HCT116 (cell line): ENCODE results near the gene MUTYH. TPM values are rescaled to one million over a fixed set of nuclear protein-coding genes. Genes with fewer than 3 reads are reported as not detected.
"Not testable (repeated sequence)": the region's sequence is repeated elsewhere in the genome, so short reads cannot be mapped to it uniquely, and the experiment has no call there.

Experiments
- ATAC-seq: fragments of 200-7000 bp; cut with Tn5 transposase; 2 replicates; pipeline ENCODE4 v1.9.1; 2020; ENCODE audit warnings: mild to moderate bottlenecking, moderate library complexity
- BruUV-seq: library from RNA; stranded (reverse); fragments of 400-500 nt; replicated peaks from 2 replicates; lab custom pipeline; 2021; lab: Mats Ljungman, UMichigan
- CTCF ChIA-PET: fragments of 300-600 bp; sonication (Branson Sonifier 250); formaldehyde crosslinking; loops from one replicate; lab custom pipeline; 2021; ENCODE audit warnings: antibody characterized with exemption; lab: Charles Lee
- POLR2A ChIA-PET: fragments of 300-600, 350-600 bp; sonication (Branson Sonifier 250); formaldehyde crosslinking; loops from one replicate; lab custom pipeline; 2021; ENCODE audit warnings: antibody characterized with exemption; lab: Charles Lee
- RAD21 ChIA-PET, 2 experiments: fragments of 300-600 bp; sonication (Branson Sonifier 250); formaldehyde crosslinking; loops; one replicate each; lab custom pipeline; 2023; ENCODE audit warnings: low total read pairs in 2 of 2; ENCODE audit not compliant: uncharacterized antibody in 2 of 2, unreplicated experiment in 2 of 2, low non-redundant PET in 1 of 2; lab: Charles Lee
- DNase-seq: peaks from one replicate; pipeline ENCODE4 v3.0.0-alpha.2; 2010; ENCODE audit warnings: low read depth, low spot score
- H2AFZ ChIP-seq: fragments of 200-600 bp; shearing (Covaris generic), sonication (generic); 2 replicates; pipeline ENCODE4 v1.6.1; 2017; ENCODE audit warnings: low read depth, mixed run types, mixed read lengths, antibody characterized with exemption, low read length; ENCODE audit not compliant: poor library complexity, severe bottlenecking
- H3K27ac ChIP-seq: 2 replicates; pipeline ENCODE4 v1.5.1; 2012; ENCODE audit warnings: low read depth, low read length
- H3K27me3 ChIP-seq: fragments of 200-600 bp; sonication (generic); 2 replicates; pipeline ENCODE4 v1.6.1; 2016; ENCODE audit warnings: mixed run types, low read length, mixed read lengths; ENCODE audit not compliant: insufficient read depth
- H3K36me3 ChIP-seq, 2 experiments: fragments of 200-500 bp in 1 of 2; fragments of 200-600 bp in 1 of 2; sonication (Bioruptor generic) in 1 of 2; sonication (generic) in 1 of 2; 2 replicates each; pipeline versions ENCODE4 v1.5.1 to v1.6.1; 2014 to 2016; ENCODE audit warnings: low read length in 2 of 2, inconsistent platforms in 1 of 2, mixed read lengths in 1 of 2, mixed run types in 1 of 2; ENCODE audit not compliant: insufficient read depth in 2 of 2, control insufficient read depth in 1 of 2
- H3K4me1 ChIP-seq, 2 experiments: fragments of 200-600 bp in 1 of 2; sonication (generic) in 1 of 2; 2 replicates each; pipeline versions ENCODE4 v1.5.1 to v1.6.1; 2012 to 2017; ENCODE audit warnings: low read length in 2 of 2, inconsistent platforms in 1 of 2, mild to moderate bottlenecking in 1 of 2, mixed read lengths in 1 of 2, mixed run types in 1 of 2, moderate library complexity in 1 of 2; ENCODE audit not compliant: insufficient read depth in 2 of 2, control insufficient read depth in 1 of 2
- H3K4me2 ChIP-seq: fragments of 200-600 bp; sonication (generic); 2 replicates; pipeline ENCODE4 v1.6.1; 2017; ENCODE audit warnings: mixed run types, low read length, mixed read lengths
- H3K4me3 ChIP-seq, 2 experiments: fragments of 200-600 bp in 1 of 2; sonication (generic) in 1 of 2; replicated peaks in 1 of 2; 2 replicates each; pipeline ENCODE4 v1.5.1; 2011 to 2016; ENCODE audit warnings: low read length in 2 of 2, control low read depth in 1 of 2, low read depth in 1 of 2, mild to moderate bottlenecking in 1 of 2, mixed read lengths in 1 of 2, mixed run types in 1 of 2
- H3K79me2 ChIP-seq: fragments of 200-600 bp; sonication (generic); 2 replicates; pipeline ENCODE4 v1.6.1; 2017; ENCODE audit warnings: mild to moderate bottlenecking, mixed run types, low read length, moderate library complexity, mixed read lengths; ENCODE audit not compliant: insufficient read depth
- H3K9ac ChIP-seq: fragments of 200-600 bp; sonication (generic); 2 replicates; pipeline ENCODE4 v1.6.1; 2016; ENCODE audit warnings: low read length, mixed read lengths
- H3K9me2 ChIP-seq: fragments of 200-600 bp; sonication (generic), shearing (Covaris generic); 2 replicates; pipeline ENCODE4 v1.6.1; 2017; ENCODE audit warnings: mixed run types, mild to moderate bottlenecking, moderate library complexity; ENCODE audit not compliant: insufficient read depth
- H3K9me3 ChIP-seq, 2 experiments: fragments of 200-500 bp in 1 of 2; fragments of 200-600 bp in 1 of 2; sonication (Bioruptor generic) in 1 of 2; sonication (generic) in 1 of 2; 2 replicates each; pipeline ENCODE4 v1.6.1; 2014 to 2017; ENCODE audit warnings: low read length in 2 of 2, mixed read lengths in 2 of 2, inconsistent platforms in 1 of 2, low read depth in 1 of 2, mild to moderate bottlenecking in 1 of 2, mixed run types in 1 of 2, moderate library complexity in 1 of 2; ENCODE audit not compliant: control insufficient read depth in 1 of 2, insufficient read depth in 1 of 2
- H4K20me1 ChIP-seq: fragments of 200-600 bp; sonication (generic), shearing (Covaris generic); 2 replicates; pipeline ENCODE4 v1.6.1; 2017; ENCODE audit warnings: mixed run types, mild to moderate bottlenecking, moderate library complexity; ENCODE audit not compliant: insufficient read depth
- ATF3 ChIP-seq: IDR thresholded peaks from 2 replicates; pipeline ENCODE4 v1.6.1; 2012
- CBX3 ChIP-seq: IDR thresholded peaks from 2 replicates; pipeline ENCODE4 v1.6.1; 2012; ENCODE audit warnings: low read depth
- CEBPB ChIP-seq: IDR thresholded peaks from 2 replicates; pipeline ENCODE4 v1.6.1; 2012; ENCODE audit warnings: low read depth
- EGR1 ChIP-seq: IDR thresholded peaks from 2 replicates; pipeline ENCODE4 v1.6.1; 2012; ENCODE audit warnings: low read depth
- ELF1 ChIP-seq: IDR thresholded peaks from 2 replicates; pipeline ENCODE4 v1.6.1; 2012; ENCODE audit warnings: low read depth, borderline replicate concordance
- EZH2 ChIP-seq: fragments of 200-600 bp; sonication (generic); IDR thresholded peaks from 2 replicates; pipeline ENCODE4 v1.6.1; 2017; ENCODE audit warnings: antibody characterized with exemption, mixed run types
- EZH2phosphoT487 ChIP-seq: fragments of 200-600 bp; IDR thresholded peaks from 2 replicates; pipeline ENCODE4 v1.6.1; 2018; ENCODE audit warnings: antibody characterized with exemption, borderline replicate concordance
- FOSL1 ChIP-seq: IDR thresholded peaks from 2 replicates; pipeline ENCODE4 v1.6.1; 2012; ENCODE audit warnings: low read depth
- JUND ChIP-seq: IDR thresholded peaks from 2 replicates; pipeline ENCODE4 v1.6.1; 2012
- POLR2A ChIP-seq: IDR thresholded peaks from 2 replicates; pipeline ENCODE4 v1.7.0; 2011; ENCODE audit warnings: borderline replicate concordance; ENCODE audit not compliant: insufficient read depth, insufficient read length; ENCODE audit errors: extremely low read depth
- RAD21 ChIP-seq: IDR thresholded peaks from 2 replicates; pipeline ENCODE4 v1.6.1; 2012; ENCODE audit warnings: low read depth, mild to moderate bottlenecking
- REST ChIP-seq: IDR thresholded peaks from 2 replicates; pipeline ENCODE4 v1.6.1; 2012; ENCODE audit warnings: low read depth
- SIN3A ChIP-seq: IDR thresholded peaks from 2 replicates; pipeline ENCODE4 v1.6.1; 2012; ENCODE audit warnings: low read depth
- SP1 ChIP-seq: IDR thresholded peaks from 2 replicates; pipeline ENCODE4 v1.6.1; 2012; ENCODE audit warnings: low read depth
- SRF ChIP-seq: IDR thresholded peaks from 2 replicates; pipeline ENCODE4 v1.6.1; 2012; ENCODE audit warnings: low read depth
- TCF7L2 ChIP-seq: IDR thresholded peaks from 2 replicates; pipeline ENCODE4 v1.7.0; 2011; ENCODE audit warnings: borderline replicate concordance, inconsistent platforms; ENCODE audit not compliant: insufficient read depth, insufficient read length; ENCODE audit errors: extremely low read depth
- ZBTB33 ChIP-seq: IDR thresholded peaks from 2 replicates; pipeline ENCODE4 v1.6.1; 2011; ENCODE audit warnings: mild to moderate bottlenecking, low read length, moderate library complexity; ENCODE audit not compliant: insufficient replicate concordance; ENCODE audit errors: extremely low read depth
- ZFX ChIP-seq: fragments of 450-650 bp; IDR thresholded peaks from 2 replicates; pipeline ENCODE4 v1.6.1; 2017
- ZNF274 ChIP-seq: fragments of 200-500 bp; sonication (Bioruptor generic); IDR thresholded peaks from 2 replicates; pipeline ENCODE4 v1.6.1; 2014; ENCODE audit warnings: mild to moderate bottlenecking, low read depth, low read length, inconsistent platforms
- intact Hi-C: fragments of 100-400 bp; cut with micrococcal nuclease; formaldehyde crosslinking; loops from 2 replicates; pipeline ENCODE4 v1.10.0; 2022
- total RNA-seq: library from RNA; stranded (reverse); gene quantifications from one replicate; pipeline ENCODE4 v1.2.1, GENCODE V29; 2021; ENCODE audit not compliant: unreplicated experiment

MUTYH gene
- total RNA-seq, 1 experiment from 2014 or later, result 44.8 TPM

GRCh38 chr1:45385302-45385701 lies 45.1 kb upstream of the MUTYH start:
- Histone ChIP-seq H3K4me2 (no peak overlapping the region), H3K9me2 (no peaks in the 10 kb centered on the region), H3K9me3 (no peaks in the 10 kb centered on the region), H3K27ac (no peak overlapping the region), H3K4me3 (no peak overlapping the region), H3K27me3 (no peaks in the 10 kb centered on the region), H3K36me3 (no peaks in the 10 kb centered on the region), H2AFZ (no peak overlapping the region), H3K9ac (no peak overlapping the region), H3K4me1 (no peaks in the 10 kb centered on the region), H3K79me2 (no peaks in the 10 kb centered on the region), H4K20me1 (no peaks in the 10 kb centered on the region)
- ATAC-seq (no peak), DNase-seq (no peak)
- ChIA-PET RAD21 (no interaction called here), POLR2A (no interaction called here), CTCF (no interaction called here)
- no peak for TF ChIP-seq RAD21
- TF ChIP-seq SIN3A, result no peak
- no peak for TF ChIP-seq ZFX
- TF ChIP-seq FOSL1, result no peak
- TF ChIP-seq ZBTB33, result no peak
- TF ChIP-seq REST, result no peak
- no peak for TF ChIP-seq EZH2phosphoT487
- TF ChIP-seq SP1, result no peak
- no peak for TF ChIP-seq CBX3
- TF ChIP-seq TCF7L2, result no peak
- TF ChIP-seq SRF, result no peak
- TF ChIP-seq EGR1, result no peak
- TF ChIP-seq EZH2, result no peak
- TF ChIP-seq ELF1, result no peak
- TF ChIP-seq JUND, result no peak
- no peak for TF ChIP-seq POLR2A
- no peak for TF ChIP-seq ZNF274
- TF ChIP-seq CEBPB, result no peak
- no peak for TF ChIP-seq ATF3
- BruUV-seq, result no TSS peak
- intact Hi-C loops, result no loop called here

GRCh38 chr1:45384213-45384612 lies 44.0 kb upstream of the MUTYH start:
- H3K36me3 ChIP-seq, H3K9me2 ChIP-seq, H3K4me2 ChIP-seq, BruUV-seq, DNase-seq, H3K27me3 ChIP-seq, POLR2A ChIA-PET, ATAC-seq, H3K79me2 ChIP-seq, H3K4me3 ChIP-seq, H3K27ac ChIP-seq, H3K9ac ChIP-seq, H2AFZ ChIP-seq, RAD21 ChIA-PET, H3K9me3 ChIP-seq, H4K20me1 ChIP-seq, H3K4me1 ChIP-seq: not testable (repeated sequence)
- CTCF ChIA-PET, result interaction anchor here (0.9 kb wide), 1 partner anchor 24 kb away, joined by 4 read pairs; no protein-coding TSS in a partner anchor
- intact Hi-C loops, result loop anchor here (5.0 kb wide), 1 partner anchor 83 kb away; no protein-coding TSS in a partner anchor
